NCI-H146 treated with DMSO at 0.1 percent for 48 hours (cell line): ENCODE data around the gene POLR1A.

Experiments used
- DNase-seq: peaks from one replicate; lab custom pipeline; 2025; ENCODE audit not compliant: unreplicated experiment; lab: John Stamatoyannopoulos, UW

The POLR1A gene

DNA sequence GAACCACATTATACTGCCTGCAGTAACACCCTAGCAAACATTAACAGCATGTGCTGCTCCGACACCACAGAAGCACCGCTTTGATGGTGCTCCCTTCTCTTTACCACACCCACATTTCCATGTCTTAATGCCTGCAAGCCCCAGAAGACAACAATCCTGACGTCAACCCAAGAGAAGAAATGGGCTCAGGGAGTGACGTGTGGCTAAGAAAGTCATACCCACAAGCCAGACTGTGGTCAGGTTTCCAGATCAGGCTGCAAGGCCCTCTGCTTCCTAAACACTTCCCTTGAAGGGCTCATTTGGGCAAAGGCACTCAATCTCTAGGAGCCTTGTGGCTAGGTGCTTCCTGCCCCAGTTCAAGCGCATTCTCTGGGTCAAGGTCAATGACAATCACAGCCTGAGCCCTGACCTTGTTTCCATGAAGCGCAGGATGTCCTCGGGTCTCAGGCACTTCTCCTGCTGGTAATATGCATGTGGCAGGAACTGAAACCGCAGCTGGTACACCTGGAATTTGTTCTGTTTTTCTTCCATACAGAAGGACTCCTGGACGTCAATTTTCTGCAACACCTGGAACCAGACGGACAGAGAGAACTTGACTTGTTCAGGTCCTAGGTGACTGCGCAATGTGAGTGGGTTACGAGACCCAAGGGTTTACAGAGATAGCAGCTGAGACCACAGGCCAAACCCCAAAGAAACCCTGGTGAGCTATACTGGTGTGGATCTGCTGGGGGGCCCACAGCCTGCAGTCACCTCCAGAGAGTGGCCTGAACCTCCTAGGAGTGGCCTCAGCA, 67.2 kb downstream of the POLR1A start:
- no peak for DNase-seq

DNA sequence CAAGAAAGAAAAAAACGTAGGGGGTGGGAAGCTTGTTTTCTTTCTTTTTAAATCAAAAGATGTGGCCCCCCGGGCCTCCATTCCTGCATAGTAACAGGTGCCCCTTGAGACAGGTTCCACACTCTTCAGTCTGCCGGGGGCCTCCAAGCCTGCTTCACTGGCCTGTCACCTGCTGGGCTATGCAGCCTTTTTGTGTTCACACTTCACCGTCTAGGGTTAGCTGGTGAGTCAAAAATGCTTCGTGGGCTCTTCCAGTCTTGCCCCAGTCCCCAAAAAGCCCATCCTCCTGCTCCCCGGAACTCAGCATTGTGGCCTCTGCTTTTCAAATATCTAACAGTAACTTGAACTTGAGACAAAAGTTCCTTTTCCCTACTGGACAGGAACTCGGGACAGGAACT, 67.9 kb downstream of the POLR1A start:
- no peak for DNase-seq

- no peak for DNase-seq
Measured at GRCh38 chr2:86037141-86037794, 68.4 kb downstream of the POLR1A start.

DNA sequence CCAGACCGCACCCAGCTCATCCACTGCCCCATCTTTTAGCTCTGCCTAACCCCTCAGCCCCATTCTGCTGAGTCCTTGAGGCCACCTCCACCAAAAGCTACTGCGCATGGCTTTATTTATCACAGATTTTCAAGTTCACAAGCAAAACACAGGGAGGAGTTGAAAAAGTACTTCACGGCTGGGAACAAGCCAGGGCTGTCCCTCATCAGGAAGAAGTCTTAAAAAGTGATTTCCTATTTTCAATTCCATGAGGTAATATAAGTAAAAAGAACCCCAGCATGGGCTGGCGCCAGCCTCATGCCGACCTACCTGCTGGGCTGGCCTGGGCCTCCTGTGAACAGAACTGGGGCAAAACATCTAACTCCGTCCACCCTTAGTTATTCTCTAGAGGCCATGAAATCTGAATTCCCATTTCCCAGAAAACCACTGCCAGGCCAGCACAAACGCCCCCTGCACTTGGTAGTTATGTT, 69.0 kb downstream of the POLR1A start:
- no peak for DNase-seq

DNA sequence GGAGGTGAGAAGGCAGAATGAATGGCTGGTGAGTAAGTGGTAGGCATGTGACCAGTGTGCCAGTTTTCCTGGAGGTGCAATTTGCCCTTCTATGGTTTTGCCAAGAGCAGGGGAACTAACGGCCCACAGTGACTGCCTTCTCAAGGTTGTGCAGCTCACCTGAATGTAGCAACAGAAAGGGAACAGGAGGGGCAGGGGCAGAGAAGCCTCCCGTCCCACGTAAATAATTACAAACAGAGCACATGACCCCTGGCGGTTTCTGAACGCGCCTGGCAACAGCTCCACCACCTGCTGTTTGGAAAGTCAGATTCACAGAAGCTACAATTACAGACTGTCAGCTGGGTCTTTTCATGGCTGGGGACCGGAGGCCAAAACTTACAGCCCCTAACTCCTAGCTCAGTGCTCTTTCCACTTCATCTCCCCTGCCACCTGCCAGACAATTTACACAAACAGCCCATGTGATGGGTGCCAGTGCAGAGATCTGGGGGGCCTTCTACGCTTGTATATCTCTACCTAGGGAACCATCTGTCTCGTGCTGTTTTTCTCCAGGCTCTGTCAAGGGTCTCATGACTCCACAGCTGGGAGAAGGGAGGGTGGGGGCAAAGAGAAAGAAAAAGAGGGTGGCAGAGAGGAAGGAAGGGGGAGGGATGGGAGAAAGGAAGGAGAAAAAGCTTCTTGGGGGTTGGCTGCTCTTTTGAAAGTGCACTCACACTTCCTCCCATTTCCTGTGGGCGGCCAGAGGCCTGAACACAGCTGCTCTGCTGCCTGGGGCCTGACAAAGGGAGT, 69.6 kb downstream of the POLR1A start:
- DNase-seq: peak; percentile 87

GRCh38 chr2:86035376-86035882, 70.3 kb downstream of the POLR1A start:
- DNase-seq: no peak

DNA sequence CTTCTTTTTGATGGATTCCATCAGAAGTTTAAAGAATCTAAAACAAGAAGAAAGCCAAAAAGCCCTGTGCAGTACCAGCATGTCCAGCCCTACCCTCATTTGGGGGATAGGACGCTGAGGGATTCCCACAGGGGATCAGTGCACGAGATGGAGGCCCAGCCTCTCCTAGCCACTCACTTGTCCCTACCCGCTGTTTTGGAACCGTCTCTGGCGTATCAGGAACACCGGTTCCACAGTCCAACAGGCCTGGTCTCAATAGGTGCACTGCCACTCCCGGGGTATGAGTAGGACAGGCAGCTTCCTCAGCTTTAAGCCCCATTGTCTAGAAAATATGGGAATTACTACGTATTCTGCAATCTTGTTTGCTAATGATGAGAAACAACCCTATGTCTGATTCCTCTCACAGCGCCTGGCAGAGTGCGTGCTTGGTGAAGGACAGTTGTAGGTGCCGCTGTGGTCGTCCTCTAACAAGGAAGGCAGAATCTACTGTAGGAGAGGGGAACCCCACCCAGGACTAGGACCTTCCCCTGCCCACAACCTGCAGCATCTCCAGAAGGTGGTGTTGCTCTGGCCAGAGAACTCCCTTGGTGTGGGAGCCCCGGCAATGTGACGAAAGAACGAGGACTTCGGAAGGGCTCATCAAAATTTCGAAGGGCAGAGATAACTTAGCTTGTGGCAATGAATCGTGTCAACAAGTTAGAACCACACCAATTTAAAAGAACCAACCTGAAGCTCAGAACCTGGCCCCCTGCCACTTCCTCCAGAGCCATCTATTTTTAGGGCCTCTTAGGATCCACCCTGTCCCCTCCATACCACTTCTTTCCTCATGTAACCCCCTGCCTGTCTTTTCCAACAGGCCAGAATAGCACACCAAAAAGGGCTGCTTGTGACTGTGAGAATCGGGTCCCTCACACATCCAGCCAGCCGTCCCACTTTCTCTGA, 71.7 kb downstream of the POLR1A start:
- DNase-seq: no peak

- no peak for DNase-seq
Measured at GRCh38 chr2:86032861-86033595, 72.7 kb downstream of the POLR1A start.

- no peak for DNase-seq
Measured at GRCh38 chr2:86031606-86032005, 74.1 kb downstream of the POLR1A start.

- no peak for DNase-seq
Measured at GRCh38 chr2:86031151-86031550, 74.5 kb downstream of the POLR1A start.

GRCh38 chr2:86029873-86030272, 75.8 kb downstream of the POLR1A start:
- DNase-seq: no peak

DNA sequence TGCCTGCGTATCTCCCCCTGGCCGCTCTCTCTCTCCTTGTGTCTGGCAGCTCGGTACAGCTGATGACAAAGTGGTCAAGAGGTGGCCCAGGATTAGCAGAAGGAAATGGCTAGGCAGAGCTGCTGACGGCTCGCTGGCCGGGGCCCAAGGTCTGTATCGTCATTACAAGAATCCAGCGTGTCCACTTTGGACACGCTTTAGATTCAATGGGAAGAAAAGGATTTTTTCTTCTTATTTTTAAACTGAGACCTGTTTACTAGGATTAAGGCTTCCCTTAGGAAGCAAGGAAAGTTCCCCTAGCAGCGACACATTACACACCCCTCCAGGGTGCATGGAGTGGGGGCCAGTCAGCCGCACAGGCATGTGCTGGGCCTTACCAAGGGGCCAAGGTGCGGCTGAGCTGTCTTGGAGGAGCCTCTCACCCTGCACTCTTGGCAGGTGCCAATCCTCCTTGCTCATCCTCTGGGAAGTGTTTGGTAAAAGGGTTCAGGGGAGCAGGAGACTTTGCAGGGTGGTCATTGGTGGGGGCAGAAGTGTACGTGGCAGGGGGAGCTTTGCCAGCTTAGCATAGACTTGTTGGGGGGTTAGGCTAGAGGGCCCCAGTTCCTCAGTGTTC, 76.8 kb downstream of the POLR1A start:
- DNase-seq: no peak

GRCh38 chr2:86027922-86028765, 77.5 kb downstream of the POLR1A start:
- DNase-seq: no peak

DNA sequence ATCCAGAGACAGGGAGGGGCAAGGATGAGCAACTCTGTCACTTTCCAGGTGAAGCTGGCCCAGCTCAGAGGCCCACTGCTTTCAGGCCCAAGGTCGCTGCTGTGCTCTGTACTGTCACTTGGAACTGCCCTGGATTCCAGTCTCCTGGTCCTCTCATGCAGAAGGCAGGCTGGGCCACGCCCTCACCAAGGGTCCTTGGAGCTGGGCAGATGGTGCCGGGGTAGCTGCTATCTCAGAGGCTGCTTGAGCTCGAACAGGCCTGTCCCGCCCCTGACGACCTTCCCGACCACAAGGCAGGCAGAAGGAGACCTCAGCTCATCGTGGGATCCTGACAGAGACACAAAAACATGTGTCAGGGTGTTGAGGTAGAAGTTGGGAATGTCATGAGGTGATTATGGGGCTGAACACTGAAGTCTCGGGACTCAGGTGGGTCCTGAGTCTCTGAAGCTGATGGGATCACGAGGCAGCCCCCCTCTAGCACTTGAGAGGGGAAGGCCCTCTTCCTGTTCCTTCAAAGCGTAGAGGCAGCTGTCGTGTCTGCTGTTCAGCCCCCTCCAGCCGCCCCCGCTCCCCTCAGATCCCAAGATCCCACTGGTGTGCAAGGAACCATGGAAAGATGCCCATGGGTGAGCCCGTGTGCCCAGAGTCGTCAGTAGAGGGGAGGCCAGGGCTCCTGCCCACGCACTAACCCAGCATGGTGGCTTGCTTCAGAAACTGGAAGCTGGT, 78.3 kb downstream of the POLR1A start:
- DNase-seq: no peak

DNA sequence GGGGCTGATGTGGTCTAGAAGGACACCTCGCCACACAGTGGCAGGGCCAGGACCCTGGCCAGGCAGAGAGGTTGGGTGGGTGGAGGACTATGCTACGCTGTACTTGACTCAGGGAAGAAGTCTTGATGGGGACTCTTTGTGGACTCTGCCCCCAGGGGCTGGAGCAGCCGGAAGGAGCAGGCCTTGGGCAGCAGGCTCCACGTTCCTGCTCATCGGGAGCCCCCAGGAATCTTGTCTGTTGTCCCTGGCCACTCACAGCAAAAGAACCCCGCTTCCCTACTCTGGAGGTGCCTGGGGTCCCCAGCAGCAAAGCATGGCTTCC, 79.0 kb downstream of the POLR1A start:
- DNase-seq: no peak

DNA sequence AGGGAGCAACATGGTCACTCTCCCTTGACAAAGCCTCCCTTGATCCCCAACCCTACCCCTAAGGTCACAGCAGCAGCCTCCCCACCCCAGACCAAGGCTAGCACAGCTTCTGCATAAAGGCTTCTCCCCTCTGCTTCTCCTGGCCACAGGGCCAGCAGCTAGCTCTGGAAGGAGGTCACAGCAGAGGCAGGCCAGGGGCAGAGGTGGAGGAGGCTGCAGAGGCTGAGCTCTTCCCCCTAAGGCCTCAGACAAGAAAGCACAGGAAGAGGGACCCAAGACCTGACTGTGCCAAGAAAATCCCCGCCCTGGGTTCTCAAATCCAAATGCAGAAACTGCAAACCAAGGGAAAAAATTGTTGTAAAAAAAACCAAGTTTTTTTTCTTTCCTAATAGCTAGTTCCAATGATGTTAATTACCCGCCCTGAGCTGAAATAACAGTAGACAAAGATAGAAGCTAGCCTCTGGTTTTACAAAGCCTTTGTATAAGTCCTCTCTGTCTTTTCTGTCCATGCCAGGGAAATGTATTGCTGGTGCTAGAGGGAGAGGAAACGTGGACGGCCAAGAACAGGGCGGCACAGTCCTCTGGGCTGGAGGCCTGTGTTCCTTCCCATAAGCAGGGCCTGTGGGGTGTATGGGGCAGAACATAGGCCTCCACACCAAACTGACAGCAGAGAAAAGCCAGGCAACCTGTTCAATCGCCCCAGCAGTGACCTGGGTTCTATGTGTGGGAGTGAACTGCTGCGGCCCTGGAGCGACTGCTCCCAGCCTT, 79.5 kb downstream of the POLR1A start:
- DNase-seq: no peak

GRCh38 chr2:86025229-86025820, 80.4 kb downstream of the POLR1A start:
- no peak for DNase-seq
